Central memory CD8-positive, alpha-beta T cell (primary cell): ENCODE data around the gene NCOA1.

ENCODE experiments used
- ATAC-seq: fragments of 150-1000 bp; cut with Tn5 transposase; replicated peaks from 2 replicates; pipeline ENCODE4 v1.10.0; 2022; ENCODE audit warnings: mild to moderate bottlenecking, moderate FRiP score, moderate number of reproducible peaks; ENCODE audit not compliant: poor library complexity, severe bottlenecking; ENCODE audit errors: extremely low read depth
- DNase-seq, 2 donors: peaks; one replicate each; pipeline ENCODE4 v3.0.0; 2021; ENCODE audit warnings: low spot score in 2 of 2
- H3K27ac Mint-ChIP-seq: one replicate; pipeline ENCODE4 v1.8.0; 2022; ENCODE audit warnings: low read depth, mild to moderate bottlenecking, moderate library complexity, mixed read lengths
- H3K27me3 Mint-ChIP-seq: one replicate; pipeline ENCODE4 v1.8.0; 2022; ENCODE audit warnings: mixed read lengths
- H3K36me3 Mint-ChIP-seq: one replicate; pipeline ENCODE4 v1.8.0; 2022; ENCODE audit warnings: mild to moderate bottlenecking, moderate library complexity, mixed read lengths; ENCODE audit not compliant: insufficient read depth
- H3K4me1 Mint-ChIP-seq: one replicate; pipeline ENCODE4 v1.8.0; 2022; ENCODE audit warnings: mixed read lengths
- H3K4me3 Mint-ChIP-seq: one replicate; pipeline ENCODE4 v1.8.0; 2022; ENCODE audit warnings: mild to moderate bottlenecking, moderate library complexity, mixed read lengths
- H3K9me3 Mint-ChIP-seq: one replicate; pipeline ENCODE4 v1.8.0; 2022; ENCODE audit warnings: mixed read lengths

NCOA1 gene

GRCh38 chr2:24498121-24498520 lies 7.1 kb downstream of the NCOA1 start:
- no peaks in the 10 kb centered on the region for H3K9me3 Mint-ChIP-seq
- H3K27me3 Mint-ChIP-seq: no peaks in the 10 kb centered on the region
- DNase-seq (no peak), ATAC-seq (no peak)
- H3K36me3 Mint-ChIP-seq: peaks cover 1% of the 10 kb centered on the region
- no peak overlapping the region for H3K27ac Mint-ChIP-seq
- H3K4me1 Mint-ChIP-seq: peaks cover 65% of the 10 kb centered on the region
- no peak overlapping the region for H3K4me3 Mint-ChIP-seq

GRCh38 chr2:24501813-24502212 lies 10.8 kb downstream of the NCOA1 start:
- ATAC-seq (no peak), DNase-seq (no peak)
- H3K36me3 Mint-ChIP-seq: peaks cover 2% of the 10 kb centered on the region
- H3K27ac Mint-ChIP-seq: no peak overlapping the region
- no peak overlapping the region for H3K4me3 Mint-ChIP-seq
- H3K27me3 Mint-ChIP-seq: no peaks in the 10 kb centered on the region
- H3K4me1 Mint-ChIP-seq: peaks cover 69% of the 10 kb centered on the region
- H3K9me3 Mint-ChIP-seq: no peaks in the 10 kb centered on the region

GRCh38 chr2:24505534-24506275 lies 14.7 kb downstream of the NCOA1 start:
- H3K27me3 Mint-ChIP-seq: no peaks in the 10 kb centered on the region
- no peak overlapping the region for H3K27ac Mint-ChIP-seq
- no peak overlapping the region for H3K4me3 Mint-ChIP-seq
- ATAC-seq (no peak), DNase-seq (no peak)
- no peaks in the 10 kb centered on the region for H3K9me3 Mint-ChIP-seq
- peaks cover 77% of the 10 kb centered on the region for H3K4me1 Mint-ChIP-seq
- peaks cover 2% of the 10 kb centered on the region for H3K36me3 Mint-ChIP-seq

GRCh38 chr2:24507549-24507948 lies 16.5 kb downstream of the NCOA1 start:
- Mint-ChIP-seq H3K9me3 (no peaks in the 10 kb centered on the region), H3K4me3 (peak overlapping the region; percentile 10), H3K4me1 (peaks cover 87% of the 10 kb centered on the region), H3K27me3 (no peaks in the 10 kb centered on the region), H3K36me3 (peaks cover 4% of the 10 kb centered on the region), H3K27ac (peak overlapping the region; percentile 69)
- DNase-seq (no peak), ATAC-seq (no peak)

GRCh38 chr2:24508878-24509277 lies 17.8 kb downstream of the NCOA1 start:
- Mint-ChIP-seq H3K4me3 (no peak overlapping the region), H3K4me1 (peaks cover 88% of the 10 kb centered on the region), H3K9me3 (no peaks in the 10 kb centered on the region), H3K27me3 (no peaks in the 10 kb centered on the region), H3K36me3 (peaks cover 5% of the 10 kb centered on the region), H3K27ac (peak overlapping the region; percentile 60)
- ATAC-seq (no peak), DNase-seq (no peak)

- Mint-ChIP-seq H3K36me3 (peaks cover 5% of the 10 kb centered on the region), H3K4me1 (peaks cover 85% of the 10 kb centered on the region), H3K27ac (peak overlapping the region; percentile 60), H3K27me3 (no peaks in the 10 kb centered on the region), H3K9me3 (no peaks in the 10 kb centered on the region), H3K4me3 (no peak overlapping the region)
- ATAC-seq: no peak
- no peak for DNase-seq
Observed at GRCh38 chr2:24509425-24509824, 18.4 kb downstream of the NCOA1 start.

GRCh38 chr2:24509840-24510239 lies 18.8 kb downstream of the NCOA1 start:
- Mint-ChIP-seq H3K4me3 (no peak overlapping the region), H3K27me3 (no peaks in the 10 kb centered on the region), H3K4me1 (peaks cover 84% of the 10 kb centered on the region), H3K9me3 (no peaks in the 10 kb centered on the region), H3K36me3 (peaks cover 5% of the 10 kb centered on the region), H3K27ac (no peak overlapping the region)
- no peak for DNase-seq
- ATAC-seq: no peak

GRCh38 chr2:24510771-24511170 lies 19.7 kb downstream of the NCOA1 start:
- Mint-ChIP-seq H3K36me3 (peaks cover 3% of the 10 kb centered on the region), H3K4me3 (no peak overlapping the region), H3K4me1 (peaks cover 83% of the 10 kb centered on the region), H3K27ac (no peak overlapping the region), H3K9me3 (no peaks in the 10 kb centered on the region), H3K27me3 (no peaks in the 10 kb centered on the region)
- ATAC-seq (no peak), DNase-seq (no peak)

- H3K4me1 Mint-ChIP-seq: peaks cover 79% of the 10 kb centered on the region
- no peak overlapping the region for H3K4me3 Mint-ChIP-seq
- H3K27me3 Mint-ChIP-seq: no peaks in the 10 kb centered on the region
- DNase-seq: no peak
- no peak for ATAC-seq
- H3K9me3 Mint-ChIP-seq: no peaks in the 10 kb centered on the region
- peaks cover 3% of the 10 kb centered on the region for H3K36me3 Mint-ChIP-seq
- H3K27ac Mint-ChIP-seq: no peak overlapping the region
Observed at GRCh38 chr2:24511198-24511597, 20.1 kb downstream of the NCOA1 start.

GRCh38 chr2:24511894-24512293 lies 20.8 kb downstream of the NCOA1 start:
- H3K4me3 Mint-ChIP-seq: peak overlapping the region; percentile 42
- ATAC-seq: peak; percentile 30
- peaks cover 3% of the 10 kb centered on the region for H3K36me3 Mint-ChIP-seq
- no peak for DNase-seq
- H3K27me3 Mint-ChIP-seq: no peaks in the 10 kb centered on the region
- H3K27ac Mint-ChIP-seq: no peak overlapping the region
- no peaks in the 10 kb centered on the region for H3K9me3 Mint-ChIP-seq
- peaks cover 73% of the 10 kb centered on the region for H3K4me1 Mint-ChIP-seq

GRCh38 chr2:24512404-24512803 lies 21.4 kb downstream of the NCOA1 start:
- peak overlapping the region; percentile 42 for H3K4me3 Mint-ChIP-seq

GRCh38 chr2:24512831-24513230 lies 21.8 kb downstream of the NCOA1 start:
- no peaks in the 10 kb centered on the region for H3K9me3 Mint-ChIP-seq

More at GRCh38 chr2:24512404-24512803, 21.4 kb downstream of the NCOA1 start:
- no peaks in the 10 kb centered on the region for H3K9me3 Mint-ChIP-seq
- ATAC-seq (no peak), DNase-seq (no peak)
- H3K27ac Mint-ChIP-seq: no peak overlapping the region
- H3K36me3 Mint-ChIP-seq: peaks cover 3% of the 10 kb centered on the region
- H3K27me3 Mint-ChIP-seq: no peaks in the 10 kb centered on the region
- H3K4me1 Mint-ChIP-seq: peaks cover 73% of the 10 kb centered on the region

GRCh38 chr2:24513281-24514071 lies 22.4 kb downstream of the NCOA1 start:
- H3K4me3 Mint-ChIP-seq: peak overlapping the region; percentile 42
- H3K4me1 Mint-ChIP-seq: peaks cover 70% of the 10 kb centered on the region
- H3K27me3 Mint-ChIP-seq: no peaks in the 10 kb centered on the region
- DNase-seq: no peak
- peaks cover 3% of the 10 kb centered on the region for H3K36me3 Mint-ChIP-seq
- H3K27ac Mint-ChIP-seq: no peak overlapping the region
- H3K9me3 Mint-ChIP-seq: no peaks in the 10 kb centered on the region
- ATAC-seq: no peak

More at GRCh38 chr2:24512831-24513230, 21.8 kb downstream of the NCOA1 start:
- DNase-seq (no peak), ATAC-seq (no peak)
- Mint-ChIP-seq H3K4me1 (peaks cover 72% of the 10 kb centered on the region), H3K4me3 (peak overlapping the region; percentile 42), H3K36me3 (peaks cover 3% of the 10 kb centered on the region), H3K27me3 (no peaks in the 10 kb centered on the region), H3K27ac (no peak overlapping the region)
